ENCODE results near the gene CIB2.

Gene CIB2

DNA sequence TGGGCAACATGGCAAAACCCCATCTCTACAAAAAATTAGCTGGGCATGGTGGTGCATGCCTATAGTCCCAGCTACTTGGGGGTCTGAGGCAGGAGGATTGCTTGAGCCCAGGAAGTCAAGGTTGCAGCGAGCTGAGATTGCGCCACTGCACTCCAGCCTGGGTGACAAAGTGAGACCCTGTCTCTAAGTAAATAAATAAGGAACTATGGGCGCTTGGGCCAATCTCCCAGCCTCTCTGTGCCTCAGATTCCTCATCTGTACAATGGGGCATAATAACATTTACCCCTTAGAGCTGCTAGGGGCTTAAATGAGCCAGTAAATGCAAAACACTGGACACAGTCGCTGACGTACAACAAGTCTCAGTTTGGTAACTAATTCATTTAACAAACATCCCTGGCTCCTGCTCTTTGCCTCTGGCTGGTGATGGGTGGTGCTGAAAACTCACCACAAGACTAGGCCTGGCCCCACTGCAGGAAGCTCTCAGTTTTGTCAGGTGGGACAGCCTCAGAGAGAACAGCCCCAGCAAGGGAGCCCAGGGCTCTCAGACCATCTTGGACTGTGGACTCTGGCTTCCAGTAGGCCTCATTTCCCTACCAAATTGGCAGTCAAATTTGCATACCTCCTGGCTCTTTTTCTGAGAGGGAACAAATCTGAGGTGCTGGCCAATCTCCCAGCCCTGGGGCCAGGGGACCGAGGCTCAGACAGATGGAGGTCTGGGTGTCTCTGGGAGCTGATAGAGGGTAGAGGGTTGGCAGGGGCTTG lies 47.4 kb downstream of the CIB2 start:
- DNase-seq (ENCODE audit: low read depth in 3 of 3), result no peak

DNA sequence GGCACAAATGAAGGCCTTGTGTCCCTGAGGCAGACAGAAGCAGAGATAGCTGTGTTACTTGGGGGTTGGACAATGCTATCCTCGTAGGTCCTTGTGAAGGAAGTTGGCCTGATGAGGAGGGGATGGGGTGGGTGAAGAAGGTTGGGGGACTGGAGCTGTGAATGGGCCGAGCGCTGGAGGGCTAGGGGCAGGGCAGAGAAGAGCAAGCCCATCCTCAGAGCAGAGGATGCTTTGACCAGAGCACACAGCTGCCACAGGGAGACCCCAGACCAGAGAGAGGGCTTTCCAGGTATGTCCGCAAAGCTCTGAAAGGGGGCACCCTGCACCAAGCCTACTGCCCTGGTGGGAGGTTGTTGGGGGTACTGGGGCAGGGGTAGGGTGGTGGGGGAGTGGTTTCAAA lies 48.1 kb downstream of the CIB2 start:
- no peak for DNase-seq (ENCODE audit: low read depth in 3 of 3)

DNA sequence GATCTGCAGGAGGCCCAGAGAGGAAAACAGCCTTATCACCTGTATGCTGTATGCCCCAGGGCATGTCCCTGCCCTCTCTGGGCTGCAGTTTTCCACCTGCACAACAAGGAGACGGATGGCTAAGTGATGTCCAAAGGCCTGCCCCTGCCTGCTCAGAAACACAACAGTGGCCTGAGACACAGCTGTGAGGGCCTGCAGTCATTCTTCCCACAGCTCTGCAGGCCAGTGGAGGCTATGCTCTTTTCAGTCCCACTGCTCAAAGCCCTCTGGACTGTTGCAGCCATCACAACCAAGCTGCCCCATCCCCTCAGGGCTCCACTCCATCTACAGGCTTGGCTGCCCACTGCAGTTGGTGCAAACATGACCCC lies 48.5 kb downstream of the CIB2 start:
- DNase-seq (ENCODE audit: low read depth in 3 of 3), result no peak

DNA sequence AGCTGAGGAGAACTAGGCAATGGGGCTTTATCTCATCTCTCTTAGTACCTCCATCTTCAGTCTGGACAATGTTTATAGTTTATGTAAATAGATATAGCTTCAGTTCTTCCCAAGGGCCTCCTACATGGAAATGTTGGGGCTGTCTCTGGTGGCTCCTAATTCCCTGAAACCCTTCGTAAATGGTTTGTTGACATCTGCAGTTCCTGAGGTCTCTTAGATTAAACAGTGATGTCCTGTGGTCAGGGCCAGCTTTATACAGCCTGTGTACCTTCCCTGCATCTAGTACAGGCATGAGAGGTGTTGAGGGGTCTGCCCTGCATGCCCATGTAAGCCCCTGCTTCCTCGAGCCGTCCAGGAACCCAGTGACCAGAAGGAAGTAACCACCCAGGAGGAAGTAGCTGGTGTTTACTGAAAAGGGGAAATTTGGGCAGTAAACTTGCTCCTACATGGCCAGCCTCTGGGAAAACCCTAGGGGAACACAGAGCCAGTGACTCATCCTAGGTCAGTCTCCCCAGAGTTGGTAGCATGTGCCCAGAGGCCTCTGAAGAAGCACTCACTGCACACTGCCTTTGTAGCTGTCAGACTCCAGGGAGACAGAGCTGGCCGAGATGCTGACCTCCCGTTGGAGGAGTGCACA lies 49.0 kb downstream of the CIB2 start:
- no peak for DNase-seq (ENCODE audit: low read depth in 3 of 3)

DNA sequence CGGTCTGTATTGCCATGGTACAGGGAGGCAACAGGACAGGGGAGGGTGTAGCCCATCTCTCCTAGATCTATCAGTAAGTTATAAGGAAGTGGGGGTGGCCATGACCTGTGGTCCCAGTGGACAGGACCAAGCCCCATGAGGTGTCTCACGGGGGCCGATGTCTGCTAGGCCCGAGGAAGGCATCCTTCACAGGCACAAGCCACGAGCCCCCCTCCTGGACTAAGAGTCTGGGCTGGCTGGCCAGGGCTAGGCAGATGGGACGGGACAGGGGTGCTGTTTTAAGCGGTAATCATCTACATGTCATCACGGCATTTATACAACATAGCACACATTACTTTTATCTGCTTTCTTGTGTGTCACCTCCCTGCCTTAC lies 51.2 kb downstream of the CIB2 start:
- DNase-seq (ENCODE audit: low read depth in 3 of 3), result no peak

DNA sequence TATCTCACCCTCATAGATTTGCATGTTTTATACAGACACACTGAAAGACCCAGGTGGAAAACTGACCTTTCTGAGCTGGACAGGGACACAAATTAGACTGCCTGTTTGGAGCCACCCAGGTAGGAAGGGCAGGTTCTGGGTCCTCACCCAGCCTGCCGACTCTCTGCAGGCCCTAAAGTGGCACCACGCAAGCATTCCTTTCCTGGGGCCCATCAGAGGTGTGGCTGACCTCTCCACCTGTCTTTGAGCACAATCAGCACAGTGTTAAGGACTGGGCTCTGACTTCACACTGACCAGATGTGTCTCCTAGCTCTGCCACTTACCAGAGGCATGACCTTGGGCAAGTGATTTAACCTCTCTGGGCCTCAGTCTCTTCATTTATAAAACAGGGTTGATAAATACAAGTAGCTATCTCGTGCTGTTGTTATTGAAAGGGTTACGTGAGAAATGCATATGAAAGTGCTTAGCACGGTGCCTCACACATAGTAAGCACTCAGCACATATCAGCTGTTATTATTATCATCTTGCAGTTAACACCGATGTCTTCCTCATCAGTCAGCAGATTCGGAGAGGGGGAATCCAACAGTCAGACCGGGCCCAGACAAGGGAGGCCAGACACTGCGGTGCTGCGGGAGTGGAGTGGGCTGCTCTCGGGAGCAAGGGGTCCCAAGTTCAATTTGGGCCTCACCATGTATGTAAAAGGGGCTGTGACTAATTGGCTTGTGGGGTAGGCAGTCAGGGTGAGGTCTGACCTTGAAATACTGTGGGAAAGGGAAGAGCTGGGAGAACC lies 51.8 kb downstream of the CIB2 start:
- no peak for DNase-seq (ENCODE audit: low read depth in 3 of 3)

DNA sequence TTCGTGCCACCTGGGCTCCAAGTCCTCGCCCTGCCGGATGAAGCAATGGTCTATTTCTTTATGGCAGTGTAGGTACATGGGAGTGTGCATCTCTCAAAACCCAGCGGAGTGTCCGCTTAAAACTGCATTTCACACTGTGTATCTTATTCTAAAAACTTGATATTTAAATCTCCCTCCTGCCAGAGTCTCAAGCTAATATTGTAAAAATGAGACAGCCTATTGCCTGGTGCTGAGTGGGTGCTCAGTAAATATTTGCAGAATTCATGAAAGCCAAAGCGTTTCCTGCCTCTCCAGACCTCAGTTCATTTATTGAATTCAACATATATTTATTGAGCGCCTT lies 53.4 kb downstream of the CIB2 start:
- DNase-seq (ENCODE audit: low read depth in 3 of 3), result no peak

DNA sequence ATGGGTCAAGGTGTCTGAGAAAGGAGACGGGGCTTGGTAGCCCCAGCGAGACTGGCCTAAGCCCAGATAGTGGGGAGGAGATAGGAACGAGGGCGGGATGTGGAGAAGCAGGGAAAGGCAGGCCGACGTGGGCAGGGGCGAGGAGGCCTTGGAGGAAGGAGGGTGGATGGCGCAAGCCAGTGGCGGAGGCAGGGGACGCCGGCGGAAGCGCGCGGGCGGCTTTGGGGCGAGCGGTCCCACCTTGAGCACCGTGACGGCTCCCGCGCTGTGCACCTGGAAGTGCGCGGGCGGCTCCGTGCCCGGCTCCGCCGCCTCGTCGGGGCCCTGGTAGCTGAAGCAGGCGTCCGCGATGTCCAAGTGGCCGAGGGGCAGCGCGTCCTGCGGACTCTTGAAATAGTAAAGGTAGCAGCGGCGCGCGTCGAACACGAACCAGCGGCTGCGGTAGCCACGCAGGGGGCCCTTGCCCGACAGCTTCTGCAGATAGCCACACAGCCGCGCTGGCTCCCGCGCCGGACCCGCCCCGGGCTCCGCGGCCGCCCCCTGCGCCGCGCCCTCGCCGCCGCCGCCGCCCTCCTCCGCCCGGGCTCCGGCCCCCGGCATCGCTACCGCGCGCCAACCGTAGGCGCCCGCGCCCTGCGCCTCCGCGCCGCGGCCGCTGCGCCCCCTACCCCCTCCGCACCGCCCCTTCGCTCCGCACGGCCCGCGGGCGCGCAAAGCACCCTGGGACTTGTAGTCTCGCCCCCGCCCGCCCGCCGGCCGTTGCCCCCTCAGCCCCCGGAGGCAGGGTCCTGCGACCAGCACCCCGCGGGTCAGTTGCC lies 54.0 kb downstream of the CIB2 start, which contains the start of gene TBC1D2B:
TSS of gene TBC1D2B (minus strand) at position 659 of the 818 bp plus-strand sequence. CDS start at position 600, 59 bp downstream.
- peak; percentile 34 to 68 (median 43) for DNase-seq (ENCODE audit: low read depth in 3 of 3)

DNA sequence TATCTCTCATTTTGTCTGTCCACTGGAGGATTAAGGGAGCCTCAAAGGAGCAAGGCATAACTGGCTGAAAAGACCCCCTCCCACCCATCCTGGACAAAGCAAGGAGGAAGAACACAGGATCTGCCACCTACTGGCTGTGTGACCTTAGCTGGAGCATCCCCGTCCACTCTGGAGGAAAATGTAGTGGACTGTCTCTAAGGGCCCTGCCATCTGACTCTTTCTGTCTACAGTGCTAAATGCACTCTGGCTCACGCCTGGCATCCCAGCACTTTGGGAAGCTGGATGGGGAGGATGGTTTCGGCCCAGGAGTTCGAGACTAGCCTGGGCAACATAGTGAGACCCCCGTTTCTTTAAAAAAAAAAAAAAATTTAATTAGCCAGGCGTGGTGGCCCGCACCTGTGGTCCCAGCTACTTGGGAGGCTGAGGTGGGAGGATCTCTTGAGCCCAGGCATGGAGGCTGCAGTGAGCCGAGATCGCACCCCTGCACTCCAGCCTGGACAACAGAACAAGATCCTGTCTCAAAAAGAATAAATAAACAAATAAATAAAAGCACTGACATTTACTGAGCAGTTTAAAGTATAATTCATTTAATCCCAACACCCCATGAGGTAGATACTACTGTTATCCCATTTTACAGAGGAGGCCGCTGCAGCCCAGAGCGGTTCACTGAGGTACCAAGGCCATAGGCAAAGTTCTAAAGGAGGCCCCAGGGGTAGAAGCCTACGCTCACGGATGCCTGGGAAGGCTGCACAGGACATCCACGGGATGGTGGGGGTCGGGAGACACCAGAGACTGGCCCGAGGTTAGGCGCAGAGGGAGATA lies 54.8 kb downstream of the CIB2 start:
- no peak for DNase-seq (ENCODE audit: low read depth in 3 of 3)

DNA sequence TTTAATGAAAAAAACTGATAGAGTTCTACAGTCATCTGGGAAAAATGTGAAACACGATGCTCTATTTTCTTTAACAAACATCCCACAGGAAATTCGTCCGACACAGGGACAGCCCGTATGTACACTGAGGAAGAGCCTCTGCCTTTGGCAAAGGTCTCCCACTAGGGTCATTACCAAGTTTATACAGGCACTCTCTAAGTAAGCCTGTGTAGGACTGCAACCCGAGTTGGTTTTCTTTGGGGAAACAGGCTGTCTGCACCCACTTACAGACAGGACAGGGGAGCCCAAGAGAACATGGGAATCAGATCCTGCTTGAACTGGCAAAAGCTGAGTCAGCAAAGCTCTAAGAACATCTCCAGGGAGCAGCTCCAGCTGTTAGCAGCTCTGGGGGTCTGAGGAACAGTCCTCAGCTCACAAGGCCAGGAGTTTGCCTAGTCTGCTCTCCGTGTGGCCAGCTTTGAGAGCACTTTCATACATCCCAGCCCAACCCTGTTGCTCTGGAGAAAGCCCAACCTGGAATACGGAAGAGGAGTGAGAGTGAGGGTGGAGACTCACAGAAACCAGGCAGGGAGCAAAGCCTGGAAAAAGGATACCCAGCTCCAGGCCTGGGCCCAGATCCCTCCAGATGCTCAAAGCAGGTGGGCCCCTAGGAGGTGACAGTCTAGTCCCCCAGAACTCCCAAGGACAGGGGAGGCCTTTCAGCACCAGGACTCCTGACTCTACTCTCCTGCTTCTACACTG lies 55.6 kb downstream of the CIB2 start:
- no peak for DNase-seq (ENCODE audit: low read depth in 3 of 3)

DNA sequence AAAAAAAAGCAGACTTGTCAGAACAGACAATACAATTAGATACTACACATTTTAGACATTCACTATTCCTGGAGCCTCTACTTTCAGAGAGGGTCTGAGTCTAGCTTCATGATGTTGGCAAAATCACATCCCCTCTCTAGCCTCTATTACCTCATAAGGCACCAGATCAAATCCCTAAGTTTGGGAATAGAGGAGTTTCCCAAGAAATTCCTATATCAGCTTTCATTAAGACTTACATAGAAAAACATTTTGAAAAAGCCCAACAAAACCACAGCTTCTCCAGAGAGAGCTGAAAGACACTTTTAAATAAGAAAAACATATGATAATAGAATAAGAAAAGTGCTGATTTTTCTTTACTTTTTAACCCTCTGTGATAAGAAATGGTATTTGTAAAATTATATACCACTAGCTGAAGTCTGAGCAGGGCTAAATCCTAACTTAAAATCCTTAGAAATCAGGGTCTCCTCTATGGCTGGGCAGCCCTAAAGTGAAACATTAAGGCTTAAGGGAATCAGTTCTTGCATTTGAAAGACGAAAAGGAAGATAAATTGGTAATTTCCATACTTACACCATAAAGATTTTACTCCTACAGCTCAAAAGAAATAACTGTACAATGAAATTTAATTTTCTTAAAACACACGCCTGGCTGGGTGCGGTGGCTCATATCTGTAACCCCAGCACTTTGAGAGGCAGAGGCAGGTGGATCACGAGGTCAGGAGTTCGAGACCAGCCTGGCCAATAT lies 58.0 kb downstream of the CIB2 start:
- DNase-seq (ENCODE audit: low read depth in 3 of 3), result no peak

DNA sequence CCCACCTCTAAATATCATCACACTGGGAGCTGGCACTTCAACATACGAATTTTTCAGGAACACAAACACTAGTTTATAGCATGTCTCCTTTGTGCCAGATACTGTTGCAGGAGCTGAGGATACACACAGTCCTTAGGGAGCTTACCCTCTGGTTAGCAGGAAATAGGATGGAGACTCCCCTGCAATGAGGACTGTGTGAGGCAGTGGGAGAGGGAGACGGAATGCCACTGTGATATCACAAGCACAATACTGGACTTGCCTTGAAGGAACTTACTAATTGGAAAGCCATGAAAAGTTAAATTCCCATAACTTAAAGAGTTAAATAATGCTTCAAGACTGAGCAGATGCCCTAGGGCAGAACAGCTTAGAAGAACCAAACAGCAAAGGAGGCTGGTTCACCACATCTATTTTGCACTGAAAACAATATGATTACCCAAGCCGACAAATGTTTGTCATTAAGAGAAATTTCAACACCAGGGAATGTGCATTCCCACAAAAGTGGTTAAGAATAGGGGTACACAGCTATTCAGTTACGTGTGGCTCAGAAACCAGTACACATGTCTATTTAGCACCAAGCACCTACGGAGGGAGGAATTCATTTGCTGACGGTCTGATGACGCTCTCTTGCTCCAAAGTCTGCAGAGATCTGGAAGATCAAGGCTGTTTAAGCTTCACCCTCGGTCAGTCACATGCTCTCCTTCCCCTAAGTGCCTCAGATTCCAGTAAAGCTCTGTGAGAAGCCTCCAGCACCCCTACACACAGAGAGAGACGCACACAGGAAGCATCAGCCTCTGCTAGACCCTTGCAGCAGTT lies 59.0 kb downstream of the CIB2 start:
- DNase-seq (ENCODE audit: low read depth in 3 of 3), result no peak

DNA sequence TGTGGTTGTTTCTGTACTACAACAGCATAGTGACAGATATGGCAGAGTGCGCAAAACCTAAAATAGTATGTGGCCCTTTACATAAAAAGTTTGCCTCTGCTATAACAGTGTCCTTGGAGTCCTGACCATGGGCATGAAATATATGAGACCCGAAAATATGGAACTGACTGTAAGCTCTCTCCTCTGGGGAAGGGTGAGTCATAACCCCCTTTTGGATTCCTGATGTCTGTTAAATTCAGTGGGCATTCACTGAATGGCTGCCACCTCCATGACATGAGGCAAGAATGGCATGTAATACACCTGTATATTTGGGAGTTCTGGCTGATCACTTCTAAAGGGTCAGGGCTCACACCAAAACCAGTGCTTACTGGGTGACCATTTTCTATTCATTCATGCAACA lies 59.9 kb downstream of the CIB2 start:
- no peak for DNase-seq (ENCODE audit: low read depth in 3 of 3)

DNA sequence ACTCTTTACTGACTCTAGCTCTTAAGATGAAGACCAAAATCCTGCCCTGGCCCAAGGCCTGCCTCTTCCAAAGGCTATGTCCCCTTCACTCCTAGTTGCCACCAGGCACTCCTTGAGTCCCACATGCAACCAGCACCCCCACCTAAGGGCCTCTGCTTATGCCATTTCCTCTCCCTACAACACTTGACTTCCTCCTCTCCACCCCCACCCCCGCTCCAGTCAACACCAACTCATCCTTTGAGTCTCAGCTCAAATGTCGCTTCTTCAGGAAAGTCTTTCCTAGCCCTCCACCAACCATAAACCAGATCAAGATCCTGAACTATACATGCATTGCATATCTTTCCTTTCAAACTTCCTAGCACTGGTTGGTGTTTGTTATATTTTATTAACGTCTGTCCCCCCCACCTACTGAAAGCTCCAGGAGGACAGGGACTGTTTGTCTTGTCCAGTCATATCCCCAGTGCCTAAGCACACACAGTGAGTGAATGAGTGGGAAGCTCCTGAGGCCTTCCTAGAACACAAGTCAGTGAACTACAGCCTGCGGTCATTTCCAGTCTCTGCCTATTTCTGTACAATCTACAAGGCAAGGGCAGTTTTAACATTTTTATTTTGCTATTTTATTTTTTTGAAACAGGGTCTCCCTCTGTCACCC lies 61.1 kb downstream of the CIB2 start:
- DNase-seq (ENCODE audit: low read depth in 3 of 3), result no peak

DNA sequence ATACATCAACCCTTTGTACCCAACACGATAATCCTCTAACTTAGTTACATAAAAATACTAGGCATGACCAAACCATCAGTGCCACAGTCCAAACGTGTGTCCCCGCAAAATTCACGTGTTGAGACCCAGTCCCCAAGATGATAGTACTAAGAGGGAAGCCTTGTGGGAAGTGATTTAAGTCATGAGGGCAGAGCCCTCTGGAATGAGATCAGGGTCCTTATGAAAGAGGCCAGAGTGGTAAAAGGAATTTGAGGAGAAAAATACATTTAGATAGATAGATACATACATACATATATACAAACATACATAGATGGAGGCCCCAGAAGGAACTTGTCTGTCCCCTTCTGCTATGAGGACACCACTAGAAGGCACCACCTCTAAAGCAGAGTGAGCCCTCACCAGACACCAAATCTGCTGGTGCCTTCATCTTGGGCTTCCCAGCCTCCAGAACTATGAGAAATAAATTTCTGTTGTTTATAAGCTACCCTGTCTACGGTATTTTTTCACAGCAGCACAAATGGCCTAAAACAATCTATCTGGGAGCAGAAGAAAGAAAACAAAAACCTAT lies 61.7 kb downstream of the CIB2 start:
- DNase-seq (ENCODE audit: low read depth in 3 of 3), result no peak

DNA sequence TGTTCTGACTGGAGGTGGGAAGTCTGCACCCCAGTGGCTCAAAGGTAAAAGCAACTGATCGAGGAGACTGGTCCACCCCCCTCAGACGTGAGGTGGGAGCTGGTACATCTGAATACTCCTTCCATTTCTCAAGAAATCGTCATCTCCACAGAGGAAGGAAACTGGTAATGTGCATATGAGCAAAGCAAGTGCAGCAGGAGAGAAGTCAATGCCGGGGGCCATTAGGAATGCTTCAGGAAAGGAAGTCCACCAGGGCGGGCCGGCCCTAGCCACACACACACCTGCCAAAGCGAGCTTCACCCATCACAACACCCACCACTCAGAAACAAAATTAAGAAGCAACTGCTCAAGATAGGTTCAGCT lies 62.2 kb downstream of the CIB2 start:
- no peak for DNase-seq (ENCODE audit: low read depth in 3 of 3)

DNA sequence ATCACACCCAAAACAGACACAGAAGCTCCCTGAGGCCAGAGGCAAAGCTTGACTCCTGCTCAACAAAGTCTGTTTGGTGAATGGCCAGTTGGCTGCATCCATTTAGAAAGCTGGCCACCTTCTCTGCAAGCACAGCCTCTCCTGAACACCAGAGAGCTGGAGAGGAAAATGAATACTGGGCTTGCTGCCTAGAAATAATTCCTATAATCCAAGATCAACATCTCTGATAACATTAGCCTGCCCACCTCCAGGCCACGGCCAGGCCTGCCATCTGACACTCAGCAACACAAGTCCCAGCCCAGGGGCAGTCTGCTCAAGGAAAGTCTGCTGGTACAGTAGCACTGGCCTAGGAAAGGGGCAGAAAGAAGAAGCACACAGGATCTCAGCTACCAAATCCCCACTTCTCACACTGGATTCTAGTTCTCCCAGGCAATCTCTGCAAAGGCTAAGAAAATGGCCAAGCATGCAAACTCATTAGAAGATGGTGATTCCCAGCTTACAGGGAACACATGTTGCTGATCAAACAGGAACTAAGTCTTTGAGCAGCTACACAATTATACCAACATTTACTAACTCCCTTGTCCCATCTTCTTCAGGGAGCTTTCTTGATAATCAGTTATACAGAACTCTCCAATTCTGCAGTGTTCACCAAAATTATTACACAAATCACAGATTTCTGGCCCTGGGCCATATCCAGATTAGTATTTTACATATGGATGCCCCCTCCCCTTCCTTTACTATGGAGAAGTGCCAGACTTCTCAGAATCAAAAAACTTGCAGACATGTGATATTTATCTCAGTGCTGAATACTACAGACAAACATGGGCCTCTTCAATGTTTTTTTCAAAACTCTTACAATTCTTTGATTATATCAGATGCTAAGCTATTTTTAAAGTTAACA lies 63.7 kb downstream of the CIB2 start:
- no peak for DNase-seq (ENCODE audit: low read depth in 3 of 3)
